Measurements from ENCODE around the gene ZAP70.

The ZAP70 gene

GRCh38 chr2:97724073-97724410 is 10.7 kb downstream of the ZAP70 start:
- Histone ChIP-seq H2BK15ac (replicated peaks; ENCODE audit: low read depth) (no peak overlapping the region), H4K5ac (ENCODE audit: low read length) (no peak overlapping the region), H3K4me2 (ENCODE audit: low read length) (no peak overlapping the region), H3K18ac (ENCODE audit: low read length) (no peak overlapping the region), H3K4me3 (ENCODE audit: low read length) (no peak overlapping the region), H3K56ac (ENCODE audit: low read length) (no peak overlapping the region), H3K9ac (ENCODE audit: low read length) (no peak overlapping the region), H3K27me3 (ENCODE audit: insufficient read depth, low read length, poor library complexity) (no peaks in the 10 kb centered on the region), H2AK5ac (ENCODE audit: low read length) (no peak overlapping the region), H3K79me1 (ENCODE audit: low read length) (no peaks in the 10 kb centered on the region), H3K36me3 (ENCODE audit: control insufficient read depth, insufficient read depth, low read length) (no peaks in the 10 kb centered on the region), H3K79me2 (ENCODE audit: control insufficient read depth, insufficient read depth, low read length) (no peaks in the 10 kb centered on the region), H2BK120ac (ENCODE audit: low read depth, low read length) (no peak overlapping the region), H3K23ac (ENCODE audit: low read length) (no peak overlapping the region), H4K8ac (ENCODE audit: low read depth, low read length) (no peak overlapping the region), H3K4me1 (ENCODE audit: control insufficient read depth, low read depth, low read length) (no peaks in the 10 kb centered on the region), H3K27ac (ENCODE audit: low read depth, low read length) (no peak overlapping the region), H3K4ac (ENCODE audit: low read depth, low read length) (no peak overlapping the region), H2BK5ac (ENCODE audit: low read length) (no peak overlapping the region)
- no peak for DNase-seq
- WGBS (ENCODE audit: extremely low coverage, insufficient coverage, low lambda C conversion rate), result no CpG with 5 or more reads among the region's 41 CpGs

DNA sequence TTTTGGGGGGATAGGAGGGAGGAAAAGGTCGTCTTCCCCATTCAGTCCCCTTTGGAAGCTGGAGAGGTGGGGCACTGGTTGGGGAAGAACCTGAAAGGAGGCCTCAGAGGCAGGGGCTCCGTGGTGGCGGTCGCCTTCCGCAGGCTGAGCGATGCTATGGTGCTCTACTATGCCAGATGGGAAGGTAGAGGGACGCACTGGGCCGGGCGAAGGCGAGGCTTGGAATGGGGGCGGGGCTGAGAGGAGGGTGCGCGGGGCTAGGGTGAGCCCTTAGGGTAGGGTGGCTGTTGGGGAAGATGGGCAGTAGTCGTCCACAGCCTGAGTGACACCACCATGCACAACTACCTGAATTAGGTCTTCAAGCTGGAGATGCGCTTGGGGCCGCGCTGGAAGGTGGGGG is 11.1 kb downstream of the ZAP70 start:
- no peak overlapping the region for H2AK5ac ChIP-seq (ENCODE audit: low read length)
- H4K8ac ChIP-seq (ENCODE audit: low read depth, low read length), result no peak overlapping the region
- H3K79me1 ChIP-seq (ENCODE audit: low read length), result no peaks in the 10 kb centered on the region
- H3K27me3 ChIP-seq (ENCODE audit: insufficient read depth, low read length, poor library complexity), result no peaks in the 10 kb centered on the region
- H3K4me2 ChIP-seq (ENCODE audit: low read length), result no peak overlapping the region
- H3K79me2 ChIP-seq (ENCODE audit: control insufficient read depth, insufficient read depth, low read length), result no peaks in the 10 kb centered on the region
- H4K5ac ChIP-seq (ENCODE audit: low read length), result no peak overlapping the region
- H3K4ac ChIP-seq (ENCODE audit: low read depth, low read length), result no peak overlapping the region
- H3K27ac ChIP-seq (ENCODE audit: low read depth, low read length), result no peak overlapping the region
- no peak overlapping the region for H2BK15ac ChIP-seq (replicated peaks; ENCODE audit: low read depth)
- H3K18ac ChIP-seq (ENCODE audit: low read length), result no peak overlapping the region
- H3K4me1 ChIP-seq (ENCODE audit: control insufficient read depth, low read depth, low read length), result no peaks in the 10 kb centered on the region
- no peak overlapping the region for H2BK5ac ChIP-seq (ENCODE audit: low read length)
- H3K23ac ChIP-seq (ENCODE audit: low read length), result no peak overlapping the region
- WGBS (ENCODE audit: extremely low coverage, insufficient coverage, low lambda C conversion rate), result no CpG with 5 or more reads among the region's 17 CpGs
- peak overlapping the region; percentile 6 for H3K56ac ChIP-seq (ENCODE audit: low read length)
- no peak overlapping the region for H2BK120ac ChIP-seq (ENCODE audit: low read depth, low read length)
- no peak for DNase-seq
- no peak overlapping the region for H3K9ac ChIP-seq (ENCODE audit: low read length)
- H3K4me3 ChIP-seq (ENCODE audit: low read length), result no peak overlapping the region
- H3K36me3 ChIP-seq (ENCODE audit: control insufficient read depth, insufficient read depth, low read length), result no peaks in the 10 kb centered on the region

- Histone ChIP-seq H3K27ac (ENCODE audit: low read depth, low read length) (no peak overlapping the region), H3K56ac (ENCODE audit: low read length) (peak overlapping the region; percentile 6), H3K9ac (ENCODE audit: low read length) (no peak overlapping the region), H2AK5ac (ENCODE audit: low read length) (no peak overlapping the region), H3K4ac (ENCODE audit: low read depth, low read length) (no peak overlapping the region), H3K27me3 (ENCODE audit: insufficient read depth, low read length, poor library complexity) (no peaks in the 10 kb centered on the region), H3K4me1 (ENCODE audit: control insufficient read depth, low read depth, low read length) (no peaks in the 10 kb centered on the region), H3K4me2 (ENCODE audit: low read length) (no peak overlapping the region), H3K4me3 (ENCODE audit: low read length) (no peak overlapping the region), H3K79me2 (ENCODE audit: control insufficient read depth, insufficient read depth, low read length) (no peaks in the 10 kb centered on the region), H3K79me1 (ENCODE audit: low read length) (no peaks in the 10 kb centered on the region), H2BK120ac (ENCODE audit: low read depth, low read length) (no peak overlapping the region), H3K18ac (ENCODE audit: low read length) (no peak overlapping the region), H4K8ac (ENCODE audit: low read depth, low read length) (no peak overlapping the region), H2BK15ac (replicated peaks; ENCODE audit: low read depth) (no peak overlapping the region), H2BK5ac (ENCODE audit: low read length) (no peak overlapping the region), H3K36me3 (ENCODE audit: control insufficient read depth, insufficient read depth, low read length) (no peaks in the 10 kb centered on the region), H4K5ac (ENCODE audit: low read length) (no peak overlapping the region), H3K23ac (ENCODE audit: low read length) (no peak overlapping the region)
- no peak for DNase-seq
- no CpG with 5 or more reads among the region's 31 CpGs for WGBS (ENCODE audit: extremely low coverage, insufficient coverage, low lambda C conversion rate)
Measured at GRCh38 chr2:97724946-97725688, 11.7 kb downstream of the ZAP70 start.

GRCh38 chr2:97726261-97727064 is 13.1 kb downstream of the ZAP70 start:
- H2BK15ac ChIP-seq (replicated peaks; ENCODE audit: low read depth), result no peak overlapping the region
- no peak overlapping the region for H4K8ac ChIP-seq (ENCODE audit: low read depth, low read length)
- H3K27ac ChIP-seq (ENCODE audit: low read depth, low read length), result no peak overlapping the region
- H3K27me3 ChIP-seq (ENCODE audit: insufficient read depth, low read length, poor library complexity), result no peaks in the 10 kb centered on the region
- no peak overlapping the region for H3K4me3 ChIP-seq (ENCODE audit: low read length)
- no peaks in the 10 kb centered on the region for H3K79me1 ChIP-seq (ENCODE audit: low read length)
- no peaks in the 10 kb centered on the region for H3K4me1 ChIP-seq (ENCODE audit: control insufficient read depth, low read depth, low read length)
- H2BK120ac ChIP-seq (ENCODE audit: low read depth, low read length), result no peak overlapping the region
- H3K56ac ChIP-seq (ENCODE audit: low read length), result no peak overlapping the region
- DNase-seq, result no peak
- no peak overlapping the region for H2AK5ac ChIP-seq (ENCODE audit: low read length)
- H3K36me3 ChIP-seq (ENCODE audit: control insufficient read depth, insufficient read depth, low read length), result no peaks in the 10 kb centered on the region
- H2BK5ac ChIP-seq (ENCODE audit: low read length), result no peak overlapping the region
- H3K18ac ChIP-seq (ENCODE audit: low read length), result no peak overlapping the region
- H3K9ac ChIP-seq (ENCODE audit: low read length), result no peak overlapping the region
- no peaks in the 10 kb centered on the region for H3K79me2 ChIP-seq (ENCODE audit: control insufficient read depth, insufficient read depth, low read length)
- no peak overlapping the region for H3K4me2 ChIP-seq (ENCODE audit: low read length)
- WGBS (ENCODE audit: extremely low coverage, insufficient coverage, low lambda C conversion rate), result no CpG with 5 or more reads among the region's 4 CpGs
- H3K4ac ChIP-seq (ENCODE audit: low read depth, low read length), result no peak overlapping the region
- no peak overlapping the region for H4K5ac ChIP-seq (ENCODE audit: low read length)
- H3K23ac ChIP-seq (ENCODE audit: low read length), result peak overlapping the region; percentile 9

DNA sequence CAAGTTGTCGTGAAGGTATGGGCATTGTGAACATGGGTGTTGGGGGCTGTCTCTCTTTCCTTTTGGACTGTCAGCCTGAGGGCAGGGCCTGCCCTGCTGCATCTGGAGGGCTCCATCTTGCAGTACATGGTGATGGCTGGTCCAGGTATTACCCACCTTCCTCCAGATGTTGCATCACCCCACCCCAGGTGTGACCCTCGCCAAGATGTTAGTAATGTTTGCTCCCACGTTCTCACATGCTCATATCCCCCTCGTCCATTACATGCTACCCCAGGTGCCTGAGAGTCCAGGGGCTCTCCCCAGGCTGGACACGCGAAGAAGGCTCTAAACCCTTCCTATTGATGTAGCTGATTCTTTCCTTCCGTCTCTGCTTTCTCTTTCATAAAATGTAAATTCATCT is 13.9 kb downstream of the ZAP70 start:
- Histone ChIP-seq H3K18ac (ENCODE audit: low read length) (no peak overlapping the region), H3K27ac (ENCODE audit: low read depth, low read length) (no peak overlapping the region), H2BK15ac (replicated peaks; ENCODE audit: low read depth) (no peak overlapping the region), H3K4me2 (ENCODE audit: low read length) (no peak overlapping the region), H3K56ac (ENCODE audit: low read length) (no peak overlapping the region), H3K27me3 (ENCODE audit: insufficient read depth, low read length, poor library complexity) (no peaks in the 10 kb centered on the region), H3K36me3 (ENCODE audit: control insufficient read depth, insufficient read depth, low read length) (no peaks in the 10 kb centered on the region), H3K4me1 (ENCODE audit: control insufficient read depth, low read depth, low read length) (no peaks in the 10 kb centered on the region), H3K9ac (ENCODE audit: low read length) (no peak overlapping the region), H4K8ac (ENCODE audit: low read depth, low read length) (no peak overlapping the region), H3K4ac (ENCODE audit: low read depth, low read length) (no peak overlapping the region), H3K79me1 (ENCODE audit: low read length) (no peaks in the 10 kb centered on the region), H2BK120ac (ENCODE audit: low read depth, low read length) (no peak overlapping the region), H3K23ac (ENCODE audit: low read length) (no peak overlapping the region), H2AK5ac (ENCODE audit: low read length) (no peak overlapping the region), H3K79me2 (ENCODE audit: control insufficient read depth, insufficient read depth, low read length) (no peaks in the 10 kb centered on the region), H3K4me3 (ENCODE audit: low read length) (no peak overlapping the region), H2BK5ac (ENCODE audit: low read length) (no peak overlapping the region), H4K5ac (ENCODE audit: low read length) (no peak overlapping the region)
- no CpG with 5 or more reads among the region's 7 CpGs for WGBS (ENCODE audit: extremely low coverage, insufficient coverage, low lambda C conversion rate)
- DNase-seq, result no peak

Measured in mesendoderm (in vitro differentiated cells).